Vagina (tissue), 2 donors: Measurements from ENCODE around the gene SHE. TPM values are rescaled to one million over a fixed set of nuclear protein-coding genes. Genes with fewer than 3 reads are reported as not detected.
"Not testable (repeated sequence)": the region's sequence is repeated elsewhere in the genome, so short reads cannot be mapped to it uniquely, and the experiment has no call there.

Source experiments
- DNase-seq, 2 donors: peaks; one replicate each; pipeline ENCODE4 v3.0.0-alpha.2; 2017; ENCODE audit errors: extremely low spot score in 2 of 2
- H3K27ac ChIP-seq: fragments of 200-600 bp; sonication (generic); one replicate; pipeline ENCODE4 v1.5.1; 2019
- H3K27me3 ChIP-seq: fragments of 200-600 bp; sonication (generic); one replicate; pipeline ENCODE4 v1.5.1; 2019
- H3K36me3 ChIP-seq, 2 donors: fragments of 200-600 bp; sonication (generic); one replicate each; pipeline ENCODE4 v1.5.1; 2017 to 2019
- H3K4me1 ChIP-seq: fragments of 200-600 bp; sonication (generic); one replicate; pipeline ENCODE4 v1.5.1; 2019
- H3K4me3 ChIP-seq, 2 donors: fragments of 200-600 bp; sonication (generic); 1 replicate in 1 of 2; 2 replicates in 1 of 2; pipeline ENCODE4 v1.5.1; 2016 to 2019
- H3K9me3 ChIP-seq: fragments of 200-600 bp; sonication (generic); one replicate; pipeline ENCODE4 v1.5.1; 2019
- CTCF ChIP-seq, 3 experiments: fragments of 450-650 bp in 2 of 3; fragments of 200-600 bp in 1 of 3; sonication (generic) in 1 of 3; IDR thresholded peaks; one replicate each; pipeline ENCODE4 v1.5.1; 2017 to 2019; ENCODE audit warnings: antibody characterized with exemption in 3 of 3, mild to moderate bottlenecking in 2 of 3, moderate library complexity in 2 of 3
- POLR2A ChIP-seq, 2 donors: fragments of 450-650 bp; IDR thresholded peaks; one replicate each; pipeline ENCODE4 v1.6.1; 2017; ENCODE audit warnings: antibody characterized with exemption in 2 of 2, mild to moderate bottlenecking in 2 of 2, moderate library complexity in 2 of 2
- POLR2AphosphoS5 ChIP-seq, 2 donors: sonication (generic); formaldehyde crosslinking; IDR thresholded peaks; one replicate each; pipeline ENCODE4 v1.9.0; 2017; ENCODE audit warnings: antibody characterized with exemption in 2 of 2, mild to moderate bottlenecking in 2 of 2, low read depth in 1 of 2; ENCODE audit not compliant: insufficient read depth in 1 of 2
- intact Hi-C: fragments of 100-400 bp; cut with DNase I; formaldehyde crosslinking; loops from one replicate; pipeline ENCODE4 v1.15.1; 2023
- total RNA-seq: library from RNA; depleted of rRNA; stranded (reverse); fragments of >200 nt; gene quantifications from one replicate; pipeline ENCODE4 v1.2.3, GENCODE V29; 2016

Gene SHE
- total RNA-seq, 1 donor from 2014 or later = 23.8 TPM

GRCh38 chr1:154539486-154540483, 37.6 kb upstream of the SHE start:
- H3K4me3 ChIP-seq = no peak overlapping the region
- no peaks in the 10 kb centered on the region for H3K36me3 ChIP-seq
- no peaks in the 10 kb centered on the region for H3K4me1 ChIP-seq
- no peaks in the 10 kb centered on the region for H3K27me3 ChIP-seq
- no peak overlapping the region for H3K27ac ChIP-seq
- DNase-seq = no peak
- H3K9me3 ChIP-seq = no peaks in the 10 kb centered on the region
- intact Hi-C loops = no loop called here
- TF ChIP-seq POLR2AphosphoS5 (IDR thresholded peaks at IDR 0.05; ENCODE audit: insufficient read depth in 1 of 2, low read depth in 1 of 2) = no peak
- no peak for TF ChIP-seq CTCF (IDR thresholded peaks at IDR 0.05)
- no peak for TF ChIP-seq POLR2A (IDR thresholded peaks at IDR 0.05)

GRCh38 chr1:154536570-154536969, 34.4 kb upstream of the SHE start:
- no peaks in the 10 kb centered on the region for H3K4me1 ChIP-seq
- H3K36me3 ChIP-seq = no peaks in the 10 kb centered on the region
- H3K27me3 ChIP-seq = no peaks in the 10 kb centered on the region
- DNase-seq = no peak
- no peak overlapping the region for H3K4me3 ChIP-seq
- TF ChIP-seq CTCF (IDR thresholded peaks at IDR 0.05) (no peak), POLR2A (IDR thresholded peaks at IDR 0.05) (no peak), POLR2AphosphoS5 (IDR thresholded peaks at IDR 0.05; ENCODE audit: insufficient read depth in 1 of 2, low read depth in 1 of 2) (no peak)
- H3K9me3 ChIP-seq = no peaks in the 10 kb centered on the region
- intact Hi-C loops = no loop called here
- H3K27ac ChIP-seq = no peak overlapping the region

- Histone ChIP-seq H3K4me1 (no peaks in the 10 kb centered on the region), H3K9me3 (no peaks in the 10 kb centered on the region), H3K27me3 (no peaks in the 10 kb centered on the region), H3K36me3 (no peaks in the 10 kb centered on the region), H3K27ac (no peak overlapping the region), H3K4me3 (no peak overlapping the region)
- intact Hi-C loops = no loop called here
- DNase-seq = no peak
- TF ChIP-seq POLR2A (IDR thresholded peaks at IDR 0.05) = no peak
- peak in 1 of 3 experiments; percentile 9 for TF ChIP-seq CTCF (IDR thresholded peaks at IDR 0.05)
These were observed 32.0 kb upstream of the SHE start for GRCh38 chr1:154533952-154534844.

GRCh38 chr1:154531950-154532349, 29.7 kb upstream of the SHE start:
- H3K4me1 ChIP-seq, DNase-seq, intact Hi-C loops, H3K4me3 ChIP-seq, H3K27ac ChIP-seq, H3K36me3 ChIP-seq, H3K27me3 ChIP-seq, H3K9me3 ChIP-seq: not testable (repeated sequence)

- no peaks in the 10 kb centered on the region for H3K36me3 ChIP-seq
- TF ChIP-seq CTCF (IDR thresholded peaks at IDR 0.05) = no peak
- no peak for TF ChIP-seq POLR2A (IDR thresholded peaks at IDR 0.05)
- TF ChIP-seq POLR2AphosphoS5 (IDR thresholded peaks at IDR 0.05; ENCODE audit: insufficient read depth in 1 of 2, low read depth in 1 of 2) = no peak
- H3K4me1 ChIP-seq = no peaks in the 10 kb centered on the region
- no peaks in the 10 kb centered on the region for H3K9me3 ChIP-seq
- H3K4me3 ChIP-seq = no peak overlapping the region
- DNase-seq = no peak
- intact Hi-C loops = no loop called here
- no peak overlapping the region for H3K27ac ChIP-seq
- no peaks in the 10 kb centered on the region for H3K27me3 ChIP-seq
These were observed 27.1 kb upstream of the SHE start for GRCh38 chr1:154529308-154529707.
